Measurements from ENCODE around the gene CNKSR1. TPM values are rescaled to one million over a fixed set of nuclear protein-coding genes. Genes with fewer than 3 reads are reported as not detected.

The CNKSR1 gene
- total RNA-seq, 2 donors from 2014 or later: 30.0 to 47.7 TPM

GRCh38 chr1:26181586-26182382, 4.5 kb downstream of the CNKSR1 start:
- H3K9me3 ChIP-seq: no peaks in the 10 kb centered on the region
- TF ChIP-seq CTCF (IDR thresholded peaks at IDR 0.05) (no peak), POLR2A (IDR thresholded peaks at IDR 0.05) (no peak)
- H3K4me1 ChIP-seq: peaks cover 15% of the 10 kb centered on the region
- no peak overlapping the region for H3K27ac ChIP-seq
- peaks cover 0 to 20% of the 10 kb centered on the region in 2 donors for H3K36me3 ChIP-seq (replicated peaks in 1 of 2; ENCODE audit: insufficient read depth in 1 of 2, low read depth in 2 of 2)
- H3K4me3 ChIP-seq: no peak overlapping the region
- DNase-seq (no peak), ATAC-seq (no peak)
- WGBS, 2 donors: 75 to 79% methylated on average over 9 of the region's 9 CpGs
- no peaks in the 10 kb centered on the region for H3K27me3 ChIP-seq
- intact Hi-C loops (cut with DNase I): no loop called here

GRCh38 chr1:26182383-26182696, 5.0 kb downstream of the CNKSR1 start:
- WGBS, 2 donors: 92% methylated on average over 7 of the region's 7 CpGs; no CpG with 5 or more reads in 1 of the 2 donors
- no peak for DNase-seq
- peaks cover 0 to 20% of the 10 kb centered on the region in 2 donors for H3K36me3 ChIP-seq (replicated peaks in 1 of 2; ENCODE audit: insufficient read depth in 1 of 2, low read depth in 2 of 2)

GRCh38 chr1:26184086-26184485, 6.8 kb downstream of the CNKSR1 start:
- no peak for DNase-seq
- no peak overlapping the region for H3K4me3 ChIP-seq
- H3K36me3 ChIP-seq (replicated peaks in 1 of 2; ENCODE audit: insufficient read depth in 1 of 2, low read depth in 2 of 2): peaks cover 0 to 23% of the 10 kb centered on the region in 2 donors
- no peaks in the 10 kb centered on the region for H3K9me3 ChIP-seq
- TF ChIP-seq POLR2A (IDR thresholded peaks at IDR 0.05): no peak
- no peak for TF ChIP-seq CTCF (IDR thresholded peaks at IDR 0.05)
- intact Hi-C loops (cut with DNase I): no loop called here
- no peaks in the 10 kb centered on the region for H3K4me1 ChIP-seq
- H3K27ac ChIP-seq: no peak overlapping the region
- no peaks in the 10 kb centered on the region for H3K27me3 ChIP-seq
- ATAC-seq: no peak
- WGBS, 2 donors: 88 to 91% methylated on average over 7 of the region's 7 CpGs

More at GRCh38 chr1:26182383-26182696, 5.0 kb downstream of the CNKSR1 start:
- Histone ChIP-seq H3K27me3 (no peaks in the 10 kb centered on the region), H3K4me1 (peaks cover 11% of the 10 kb centered on the region), H3K4me3 (no peak overlapping the region), H3K27ac (no peak overlapping the region), H3K9me3 (no peaks in the 10 kb centered on the region)
- ATAC-seq: no peak
- TF ChIP-seq CTCF (IDR thresholded peaks at IDR 0.05): no peak
- TF ChIP-seq POLR2A (IDR thresholded peaks at IDR 0.05): no peak
- intact Hi-C loops (cut with DNase I): no loop called here

GRCh38 chr1:26184883-26185282, 7.6 kb downstream of the CNKSR1 start:
- Histone ChIP-seq H3K27ac (no peak overlapping the region), H3K9me3 (no peaks in the 10 kb centered on the region), H3K36me3 (replicated peaks in 1 of 2; ENCODE audit: insufficient read depth in 1 of 2, low read depth in 2 of 2) (peaks cover 0 to 23% of the 10 kb centered on the region in 2 donors), H3K27me3 (no peaks in the 10 kb centered on the region), H3K4me3 (no peak overlapping the region), H3K4me1 (no peaks in the 10 kb centered on the region)
- no peak for TF ChIP-seq POLR2A (IDR thresholded peaks at IDR 0.05)
- TF ChIP-seq CTCF (IDR thresholded peaks at IDR 0.05): no peak
- WGBS, 2 donors: 95 to 97% methylated on average over 18 to 20 of the region's 21 CpGs
- ATAC-seq (no peak), DNase-seq (no peak)
- intact Hi-C loops (cut with DNase I): no loop called here

GRCh38 chr1:26187882-26188281, 10.6 kb downstream of the CNKSR1 start:
- Histone ChIP-seq H3K4me1 (no peaks in the 10 kb centered on the region), H3K9me3 (no peaks in the 10 kb centered on the region), H3K4me3 (no peak overlapping the region), H3K27me3 (no peaks in the 10 kb centered on the region), H3K27ac (no peak overlapping the region), H3K36me3 (replicated peaks in 1 of 2; ENCODE audit: insufficient read depth in 1 of 2, low read depth in 2 of 2) (peaks cover 0 to 14% of the 10 kb centered on the region in 2 donors)
- TF ChIP-seq CTCF (IDR thresholded peaks at IDR 0.05) (no peak), POLR2A (IDR thresholded peaks at IDR 0.05) (no peak)
- DNase-seq: no peak
- intact Hi-C loops (cut with DNase I): no loop called here
- no peak for ATAC-seq
- WGBS, 2 donors: 95 to 96% methylated on average over 5 to 6 of the region's 6 CpGs
